T-helper 1 cell treated with Interleukin-12 subunit alpha and Interleukin-12 subunit beta and Interleukin-4 antibody, amounts not matched to agents 30 μg/mL and 1 μg/mL, for 36 hours (primary cell): ENCODE measurements around the gene PANX3.
"Not testable (repeated sequence)": the region's sequence is repeated elsewhere in the genome, so short reads cannot be mapped to it uniquely, and the experiment has no call there.

ENCODE experiments used
- H3K27ac Mint-ChIP-seq: one replicate; pipeline ENCODE4 v1.8.0; 2021; ENCODE audit warnings: mild to moderate bottlenecking, mixed read lengths
- H3K27me3 Mint-ChIP-seq: one replicate; pipeline ENCODE4 v1.8.0; 2021; ENCODE audit warnings: low read depth, mixed read lengths
- H3K36me3 Mint-ChIP-seq: one replicate; pipeline ENCODE4 v1.8.0; 2021; ENCODE audit warnings: low read depth, mixed read lengths
- H3K4me1 Mint-ChIP-seq: one replicate; pipeline ENCODE4 v1.8.0; 2021; ENCODE audit warnings: low read depth, mixed read lengths
- H3K4me3 Mint-ChIP-seq: one replicate; pipeline ENCODE4 v1.8.0; 2021; ENCODE audit warnings: mild to moderate bottlenecking, moderate library complexity, mixed read lengths
- H3K9me3 Mint-ChIP-seq: one replicate; pipeline ENCODE4 v1.8.0; 2021; ENCODE audit warnings: mixed read lengths

PANX3 gene

DNA sequence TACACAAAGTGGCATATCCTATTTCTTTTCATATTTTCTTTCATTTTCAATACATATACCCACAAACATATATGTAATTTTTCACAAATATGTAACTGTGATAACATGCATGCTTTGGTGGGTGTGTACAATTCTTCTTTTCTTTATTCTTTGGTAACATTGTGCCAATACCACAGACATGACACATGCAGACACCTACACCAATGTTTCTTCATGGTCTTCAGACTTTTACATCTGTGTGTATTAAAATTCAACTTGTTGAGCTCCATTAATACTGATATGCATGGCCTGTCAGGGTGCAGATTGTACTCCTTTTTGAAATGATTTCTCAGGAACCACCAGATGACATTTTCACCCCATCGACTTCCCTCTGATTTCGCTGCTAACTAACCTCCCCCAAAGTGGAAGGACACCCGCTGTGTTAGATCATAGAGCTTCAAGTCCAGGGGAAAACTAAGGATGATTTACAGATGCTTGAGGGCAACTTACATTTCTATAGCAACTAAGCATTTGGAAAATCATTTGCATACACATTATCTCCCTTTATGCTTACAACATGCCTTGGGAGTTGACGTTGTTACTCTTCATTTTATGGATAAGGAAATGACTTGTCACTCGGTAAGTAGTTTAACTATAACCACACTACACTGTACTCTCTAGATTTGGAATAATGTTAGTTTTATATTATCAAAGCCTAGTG is 10.5 kb upstream of the PANX3 start:
- H3K27me3 Mint-ChIP-seq: peaks cover 28% of the 10 kb centered on the region
- no peaks in the 10 kb centered on the region for H3K9me3 Mint-ChIP-seq
- H3K4me3 Mint-ChIP-seq: no peak overlapping the region
- no peaks in the 10 kb centered on the region for H3K36me3 Mint-ChIP-seq
- H3K4me1 Mint-ChIP-seq: no peaks in the 10 kb centered on the region
- H3K27ac Mint-ChIP-seq: no peak overlapping the region

DNA sequence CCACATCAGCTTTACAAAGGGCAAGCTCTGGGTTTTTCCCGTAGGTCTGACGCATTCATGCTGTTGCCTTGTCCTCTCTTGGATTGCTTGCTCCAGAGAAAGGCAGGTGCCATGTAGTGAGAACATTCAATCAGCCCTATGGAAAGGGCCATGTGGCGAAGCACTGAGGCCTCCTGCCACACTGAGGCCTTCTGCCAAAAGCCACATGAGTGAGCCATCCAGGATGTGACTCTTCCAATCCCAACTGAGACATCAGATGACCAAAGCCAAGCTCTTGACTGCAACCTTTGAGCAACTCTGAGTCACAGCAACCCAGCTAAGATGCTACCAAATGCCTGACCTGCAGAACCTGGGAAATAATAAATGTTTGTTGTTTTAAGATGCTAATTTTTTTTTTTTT is 9.0 kb upstream of the PANX3 start:
- Mint-ChIP-seq H3K36me3 (no peaks in the 10 kb centered on the region), H3K4me1 (no peaks in the 10 kb centered on the region), H3K27ac (no peak overlapping the region), H3K9me3 (no peaks in the 10 kb centered on the region), H3K27me3 (peaks cover 19% of the 10 kb centered on the region), H3K4me3 (no peak overlapping the region)

DNA sequence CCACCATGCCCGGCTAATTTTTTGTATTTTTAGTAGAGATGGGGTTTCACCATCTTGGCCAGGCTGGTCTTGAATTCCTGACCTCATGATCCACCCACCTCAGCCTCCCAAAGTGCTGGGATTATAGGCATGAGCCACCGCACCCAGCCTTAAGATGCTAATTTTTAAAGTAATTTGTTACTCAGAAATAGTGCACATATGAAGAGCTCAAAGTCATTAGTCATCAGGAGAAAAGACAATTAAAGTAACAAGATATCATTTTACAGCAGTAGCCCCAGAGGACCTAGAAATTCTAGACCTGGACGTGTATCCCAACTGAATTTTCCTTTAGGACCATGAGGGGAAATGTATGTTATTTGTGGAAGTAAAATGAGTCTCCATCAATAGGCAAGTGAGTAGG is 8.5 kb upstream of the PANX3 start:
- H3K4me1 Mint-ChIP-seq, H3K9me3 Mint-ChIP-seq, H3K36me3 Mint-ChIP-seq, H3K27ac Mint-ChIP-seq, H3K4me3 Mint-ChIP-seq: not testable (repeated sequence)
- peaks cover 15% of the 10 kb centered on the region for H3K27me3 Mint-ChIP-seq

DNA sequence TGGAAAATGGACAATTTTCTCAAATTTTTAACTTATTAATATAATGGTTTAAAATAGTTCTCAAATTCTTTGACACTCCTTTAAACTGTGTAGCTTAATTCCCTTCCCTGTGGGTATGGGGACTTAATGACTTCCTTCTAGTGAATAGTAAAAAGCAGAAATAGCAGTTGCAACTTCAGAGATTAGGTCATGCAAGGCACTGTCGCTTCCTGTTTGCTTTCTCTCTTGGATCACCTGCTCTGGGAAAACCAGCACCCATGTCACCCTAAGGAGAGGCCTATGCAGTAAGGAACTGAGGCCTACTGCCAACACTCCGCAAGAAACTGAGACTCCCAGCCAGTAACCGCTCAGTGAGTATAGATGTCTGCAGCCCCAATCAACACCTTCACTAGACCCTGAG is 5.5 kb upstream of the PANX3 start:
- H3K27me3 Mint-ChIP-seq: peaks cover 3% of the 10 kb centered on the region
- H3K9me3 Mint-ChIP-seq: no peaks in the 10 kb centered on the region
- H3K36me3 Mint-ChIP-seq: no peaks in the 10 kb centered on the region
- H3K27ac Mint-ChIP-seq: no peak overlapping the region
- H3K4me3 Mint-ChIP-seq: no peak overlapping the region
- no peaks in the 10 kb centered on the region for H3K4me1 Mint-ChIP-seq

DNA sequence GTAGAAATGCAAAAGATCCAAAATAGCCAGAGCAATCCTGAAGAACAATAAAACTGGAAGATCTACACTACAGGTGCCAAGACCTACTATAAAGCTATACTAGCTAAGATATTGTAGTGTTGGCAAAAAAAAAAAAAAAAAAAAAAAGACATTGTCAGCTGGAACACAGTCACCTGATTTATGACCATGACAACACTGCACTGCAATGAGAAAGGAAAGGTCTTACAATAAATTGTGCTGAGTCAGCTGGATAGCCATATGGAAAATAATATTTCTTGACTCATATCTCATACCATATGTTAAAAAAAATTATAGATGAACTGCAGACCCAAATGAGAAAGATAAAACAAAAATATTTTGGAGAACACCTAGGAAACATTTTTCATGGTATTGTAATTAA is 3.1 kb upstream of the PANX3 start:
- no peak overlapping the region for H3K27ac Mint-ChIP-seq
- H3K36me3 Mint-ChIP-seq: no peaks in the 10 kb centered on the region
- peaks cover 6% of the 10 kb centered on the region for H3K4me1 Mint-ChIP-seq
- H3K9me3 Mint-ChIP-seq: no peaks in the 10 kb centered on the region
- no peak overlapping the region for H3K4me3 Mint-ChIP-seq
- H3K27me3 Mint-ChIP-seq: no peaks in the 10 kb centered on the region

DNA sequence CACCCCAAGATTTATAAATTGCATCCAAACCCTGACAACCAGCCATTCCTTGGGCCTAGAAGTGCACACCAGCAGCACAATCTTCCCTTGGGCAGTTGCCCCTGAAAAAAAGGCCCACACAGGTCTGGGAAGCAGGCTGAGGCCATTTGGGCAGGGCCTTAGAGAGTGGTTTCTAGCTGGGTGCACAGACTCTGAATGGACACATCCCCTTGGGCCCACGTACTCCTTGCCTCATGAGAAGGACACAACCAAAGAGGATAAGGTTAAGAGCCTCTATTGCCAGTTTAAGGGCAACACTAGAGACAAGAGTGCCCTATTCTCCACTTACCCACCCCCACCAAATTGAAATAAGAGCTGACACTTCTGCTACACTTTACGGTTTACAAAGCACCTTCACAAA is 933 bp upstream of the PANX3 start:
- no peaks in the 10 kb centered on the region for H3K9me3 Mint-ChIP-seq

DNA sequence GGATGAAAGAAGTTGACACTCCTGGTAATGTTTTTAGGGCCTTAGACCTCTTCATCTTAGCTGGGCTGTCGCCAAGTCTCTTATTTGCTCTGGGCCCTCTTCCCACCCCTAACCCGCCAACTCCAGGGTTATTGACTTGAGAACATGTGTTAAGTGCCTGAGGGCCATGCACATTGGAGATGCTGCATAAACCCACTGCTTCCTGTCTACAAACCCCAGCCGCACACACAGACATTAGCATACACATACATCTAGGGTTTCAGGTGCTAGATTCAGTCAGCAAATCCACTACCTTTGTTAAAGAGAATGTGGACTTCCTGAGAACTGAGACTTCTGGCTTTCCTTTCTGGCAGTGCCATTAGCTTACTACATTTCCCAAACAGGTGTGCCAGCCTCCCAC is 817 bp downstream of the PANX3 start:
- Mint-ChIP-seq H3K4me3 (no peak overlapping the region), H3K27me3 (peaks cover 8% of the 10 kb centered on the region), H3K27ac (no peak overlapping the region)

More for the DNA sequence above, 933 bp upstream of the PANX3 start:
- Mint-ChIP-seq H3K27me3 (peaks cover 5% of the 10 kb centered on the region), H3K4me3 (no peak overlapping the region), H3K36me3 (no peaks in the 10 kb centered on the region), H3K27ac (no peak overlapping the region), H3K4me1 (peaks cover 6% of the 10 kb centered on the region)

DNA sequence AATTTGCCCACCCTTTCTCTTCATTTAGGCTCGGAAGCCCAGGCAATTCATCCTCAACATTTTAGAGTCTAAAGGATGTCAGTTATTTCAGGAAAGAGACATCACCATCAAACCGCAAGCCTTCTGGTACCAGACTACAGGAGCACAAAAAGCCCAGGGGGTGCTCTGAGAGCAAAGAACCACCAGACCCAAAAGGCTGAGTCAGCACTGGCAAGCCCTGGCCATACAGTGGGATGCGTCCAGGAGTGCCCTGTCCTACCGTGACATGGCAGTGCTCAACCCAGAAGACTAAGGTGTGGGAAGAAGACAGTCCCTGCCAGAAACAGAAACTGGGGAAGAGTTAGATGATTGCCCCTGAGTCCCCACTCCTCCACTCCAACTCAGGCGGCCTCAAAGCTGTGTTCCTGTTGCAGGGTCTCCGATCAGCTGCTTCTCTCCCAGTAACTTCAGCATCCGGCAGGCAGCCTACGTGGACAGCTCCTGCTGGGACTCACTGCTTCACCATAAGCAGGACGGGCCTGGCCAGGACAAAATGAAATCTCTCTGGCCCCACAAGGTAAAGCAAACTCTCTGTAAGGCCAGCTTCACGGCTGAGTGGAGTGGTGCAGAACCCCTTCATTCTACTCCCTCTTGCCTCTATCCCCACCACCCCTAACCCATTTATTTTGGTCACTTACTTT is 1.5 kb downstream of the PANX3 start:
- no peak overlapping the region for H3K27ac Mint-ChIP-seq
- H3K4me1 Mint-ChIP-seq: peaks cover 6% of the 10 kb centered on the region
- H3K4me3 Mint-ChIP-seq: no peak overlapping the region
- H3K9me3 Mint-ChIP-seq: no peaks in the 10 kb centered on the region
- peaks cover 12% of the 10 kb centered on the region for H3K27me3 Mint-ChIP-seq
- no peaks in the 10 kb centered on the region for H3K36me3 Mint-ChIP-seq

More for the DNA sequence above, 817 bp downstream of the PANX3 start:
- Mint-ChIP-seq H3K9me3 (no peaks in the 10 kb centered on the region), H3K36me3 (no peaks in the 10 kb centered on the region), H3K4me1 (peaks cover 6% of the 10 kb centered on the region)

DNA sequence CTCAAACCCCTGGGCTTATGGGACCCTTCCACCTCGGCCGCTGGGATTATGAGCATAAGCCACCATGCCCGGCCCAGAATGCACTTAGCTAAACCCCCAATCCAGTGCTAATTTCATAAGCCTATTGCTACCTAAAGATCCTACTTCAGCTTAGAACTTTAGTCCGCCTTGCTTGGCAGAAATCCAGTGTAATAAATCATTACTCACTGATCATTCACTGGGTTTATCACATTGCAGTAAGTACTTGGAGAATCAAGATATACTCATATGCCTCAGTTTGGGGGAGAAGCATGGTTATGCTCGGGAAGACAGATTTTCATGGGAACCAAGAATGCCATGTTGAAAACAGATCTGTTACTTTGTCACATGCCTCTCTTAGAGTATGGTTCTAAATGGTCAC is 7.6 kb downstream of the PANX3 start:
- Mint-ChIP-seq H3K27ac (no peak overlapping the region), H3K4me3 (no peak overlapping the region), H3K4me1 (peaks cover 11% of the 10 kb centered on the region), H3K9me3 (no peaks in the 10 kb centered on the region), H3K36me3 (peaks cover under 1% of the 10 kb centered on the region), H3K27me3 (peaks cover 22% of the 10 kb centered on the region)

DNA sequence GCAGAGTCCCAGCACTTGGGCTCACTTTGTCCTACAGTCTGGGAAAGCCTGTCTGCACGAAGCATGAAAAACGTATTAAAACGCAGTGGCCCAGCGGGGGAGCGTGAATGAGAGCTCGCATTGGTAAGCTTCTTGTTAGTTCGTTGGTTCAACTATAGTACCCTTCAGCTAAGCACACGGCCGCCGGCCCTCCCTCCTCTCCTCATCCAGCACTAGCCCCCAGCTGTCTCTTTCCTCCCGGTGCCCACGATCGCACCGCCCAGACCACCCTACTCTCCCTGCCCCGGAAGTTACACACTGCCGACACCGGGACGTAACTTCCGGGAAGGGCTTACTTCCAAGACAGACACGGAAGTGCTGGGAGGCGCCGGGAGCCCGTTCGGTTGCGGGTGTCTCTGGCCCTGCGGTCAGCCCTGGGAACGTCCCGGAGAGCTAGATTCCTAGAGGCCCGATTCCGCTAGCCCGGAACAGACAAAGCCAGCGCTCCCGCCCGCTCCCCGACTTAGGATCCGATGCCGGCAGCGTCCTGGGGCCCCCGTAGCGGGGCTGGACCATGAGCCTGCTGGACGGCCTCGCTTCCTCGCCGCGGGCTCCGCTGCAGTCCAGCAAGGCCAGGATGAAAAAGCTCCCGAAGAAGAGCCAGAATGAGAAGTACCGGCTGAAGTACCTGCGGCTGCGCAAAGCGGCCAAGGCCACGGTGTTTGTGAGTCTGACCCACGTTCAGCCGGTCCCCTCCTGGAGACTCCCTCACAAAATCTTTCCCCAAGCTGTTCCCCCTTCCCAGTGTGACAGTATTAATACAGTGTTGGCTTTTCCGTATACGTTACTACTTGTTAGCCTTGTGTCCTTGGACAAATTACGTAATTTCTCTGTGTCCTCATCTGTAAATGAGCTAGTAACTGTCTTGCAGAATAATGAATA is 11.6 kb downstream of the PANX3 start, which contains the start of gene TBRG1:
TBRG1 (plus strand) TSS at position 334 of the 921 bp plus-strand sequence; CDS start at position 554, 220 bp downstream.
- H3K4me1 Mint-ChIP-seq: peaks cover 20% of the 10 kb centered on the region
- peak within 1 kb of the TSS; percentile 93 for H3K27ac Mint-ChIP-seq
- peaks cover 24% of the 10 kb centered on the region for H3K36me3 Mint-ChIP-seq
- H3K27me3 Mint-ChIP-seq: peaks cover 12% of the 10 kb centered on the region
- H3K9me3 Mint-ChIP-seq: no peaks in the 10 kb centered on the region
- peak within 1 kb of the TSS; percentile 97 for H3K4me3 Mint-ChIP-seq

DNA sequence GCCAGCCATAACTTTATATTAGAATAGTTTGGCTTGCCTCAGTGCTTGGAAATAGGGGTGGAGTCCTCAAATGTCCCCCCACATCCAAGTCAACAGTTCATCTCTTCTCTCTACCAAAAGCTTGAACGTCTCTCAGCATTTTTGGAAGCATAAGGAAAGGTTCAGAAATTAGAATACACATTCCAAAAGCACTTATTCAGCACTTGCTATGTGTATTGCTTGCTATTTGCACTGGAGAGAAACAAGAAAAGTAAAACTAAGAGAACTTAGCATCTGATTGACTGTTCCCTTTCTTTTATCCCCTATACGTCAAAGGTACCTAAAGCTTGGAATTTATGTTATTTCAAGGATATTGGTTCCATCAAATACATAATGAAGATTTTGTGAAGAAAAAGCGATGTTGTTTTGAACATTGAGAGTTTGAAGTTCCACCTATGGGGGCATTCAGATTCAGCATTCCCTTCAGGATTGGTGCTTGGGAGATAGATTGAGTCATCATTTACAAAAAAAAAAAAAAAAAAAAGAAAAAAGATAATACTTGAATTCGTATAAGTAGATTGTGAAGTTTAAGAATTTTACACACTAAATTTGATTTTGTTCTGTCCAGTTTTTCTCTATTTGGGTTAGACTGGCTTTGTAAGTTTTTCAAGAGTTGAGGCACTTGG is 12.8 kb downstream of the PANX3 start:
- Mint-ChIP-seq H3K9me3 (no peaks in the 10 kb centered on the region), H3K27me3 (peaks cover 10% of the 10 kb centered on the region), H3K4me1 (peaks cover 25% of the 10 kb centered on the region), H3K27ac (peak overlapping the region; percentile 93), H3K4me3 (peak overlapping the region; percentile 97), H3K36me3 (peaks cover 32% of the 10 kb centered on the region)

DNA sequence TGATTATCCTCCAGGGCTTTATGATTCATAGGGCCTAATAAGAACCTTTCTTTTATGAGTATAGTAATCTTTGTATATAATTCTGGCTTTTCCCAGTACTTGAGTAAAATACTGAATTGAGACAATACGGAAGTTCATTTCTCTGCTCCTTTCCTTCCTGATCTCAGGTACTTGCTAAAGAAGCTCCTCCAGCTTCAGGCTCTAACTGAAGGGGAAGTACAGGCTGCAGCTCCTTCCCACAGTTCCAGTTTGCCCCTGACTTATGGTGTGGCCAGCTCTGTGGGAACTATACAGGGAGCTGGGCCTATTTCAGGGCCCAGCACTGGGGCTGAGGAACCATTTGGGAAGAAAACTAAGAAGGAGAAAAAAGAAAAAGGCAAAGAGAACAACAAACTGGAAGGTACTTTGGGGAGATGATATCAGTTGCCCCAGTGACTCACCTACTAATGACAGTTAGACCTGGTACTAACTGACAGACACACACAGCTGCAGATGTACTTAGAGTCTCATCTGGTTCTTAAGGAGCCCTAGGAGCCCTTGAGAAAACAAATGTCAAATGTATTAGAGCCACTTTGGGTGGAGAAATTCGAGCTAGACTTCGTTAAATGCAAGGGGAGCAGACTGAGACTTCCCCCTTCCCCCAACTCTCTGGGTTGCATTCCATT is 14.4 kb downstream of the PANX3 start:
- H3K36me3 Mint-ChIP-seq: peaks cover 37% of the 10 kb centered on the region
- H3K9me3 Mint-ChIP-seq: no peaks in the 10 kb centered on the region
- no peaks in the 10 kb centered on the region for H3K27me3 Mint-ChIP-seq
- no peak overlapping the region for H3K27ac Mint-ChIP-seq
- no peak overlapping the region for H3K4me3 Mint-ChIP-seq
- H3K4me1 Mint-ChIP-seq: peaks cover 25% of the 10 kb centered on the region

DNA sequence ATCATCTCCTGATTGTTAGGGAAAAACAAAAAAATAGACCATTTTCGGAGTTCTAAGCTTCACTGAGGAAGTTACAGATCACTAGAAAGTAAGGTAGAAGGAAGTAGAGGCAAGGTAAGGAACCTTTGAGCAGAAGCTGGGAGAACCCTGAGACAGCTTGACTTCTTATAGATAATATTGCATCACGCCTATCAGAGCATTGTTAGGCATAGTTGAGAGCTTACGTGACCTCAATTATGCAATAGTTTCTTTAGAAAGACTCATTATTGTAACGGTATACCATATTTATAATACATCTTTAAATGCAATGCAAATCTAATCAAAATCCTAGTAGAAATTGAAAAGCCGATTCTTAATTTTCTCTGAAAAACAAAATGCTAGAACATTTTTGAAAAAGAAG is 16.3 kb downstream of the PANX3 start:
- Mint-ChIP-seq H3K27me3 (no peaks in the 10 kb centered on the region), H3K27ac (no peak overlapping the region), H3K4me3 (no peak overlapping the region), H3K36me3 (peaks cover 52% of the 10 kb centered on the region), H3K9me3 (no peaks in the 10 kb centered on the region), H3K4me1 (peaks cover 21% of the 10 kb centered on the region)

DNA sequence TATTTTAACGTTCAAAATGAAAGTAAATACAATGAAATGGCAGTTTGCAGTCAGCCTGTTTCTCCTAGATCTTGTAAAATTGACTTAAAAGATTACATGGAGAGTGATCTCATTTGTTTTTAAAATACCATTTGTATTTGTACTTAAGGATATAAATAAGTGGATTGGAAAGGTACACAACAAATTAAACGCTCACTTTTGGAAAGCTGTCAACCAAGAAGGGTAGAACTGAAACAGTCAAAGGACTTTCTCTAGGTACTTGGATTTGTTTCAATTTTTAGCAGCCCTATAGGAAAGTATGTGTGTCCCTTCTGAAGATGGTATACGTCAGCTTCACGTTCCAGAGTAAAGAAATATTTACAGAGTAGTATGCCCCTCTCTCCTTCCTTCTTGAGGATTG is 18.7 kb downstream of the PANX3 start:
- no peak overlapping the region for H3K4me3 Mint-ChIP-seq
- no peaks in the 10 kb centered on the region for H3K27me3 Mint-ChIP-seq
- H3K9me3 Mint-ChIP-seq: no peaks in the 10 kb centered on the region
- no peak overlapping the region for H3K27ac Mint-ChIP-seq
- peaks cover 11% of the 10 kb centered on the region for H3K4me1 Mint-ChIP-seq
- peaks cover 60% of the 10 kb centered on the region for H3K36me3 Mint-ChIP-seq
